Natural killer cell treated with Interleukin-12 subunit alpha and Interleukin-12 subunit beta and Interleukin-15 and Interleukin-18, amount 100 ng/mL, for 72 hours (primary cell): ENCODE data around the gene INO80. TPM values are rescaled to one million over a fixed set of nuclear protein-coding genes. Genes with fewer than 3 reads are reported as not detected.
"Not testable (repeated sequence)": the region's sequence is repeated elsewhere in the genome, so short reads cannot be mapped to it uniquely, and the experiment has no call there.

Source experiments
- ATAC-seq, 2 donors: fragments of 150-1000 bp; cut with Tn5 transposase in 1 of 2; sonication (Bioruptor Pico), chemical (Tn5 transposase) in 1 of 2; 2 replicates each; pipeline ENCODE4 v1.10.0; 2021
- DNase-seq: peaks from one replicate; pipeline ENCODE4 v3.0.0; 2022; ENCODE audit warnings: low spot score
- H3K27ac Mint-ChIP-seq, 2 donors: 1 replicate in 1 of 2; 2 replicates in 1 of 2; pipeline ENCODE4 v1.8.0; 2022; ENCODE audit warnings: mixed read lengths in 2 of 2, mild to moderate bottlenecking in 1 of 2, moderate library complexity in 1 of 2
- H3K27me3 Mint-ChIP-seq, 2 donors: 1 replicate in 1 of 2; 2 replicates in 1 of 2; pipeline ENCODE4 v1.8.0; 2022; ENCODE audit warnings: mixed read lengths in 2 of 2
- H3K36me3 Mint-ChIP-seq: one replicate; pipeline ENCODE4 v1.8.0; 2022; ENCODE audit warnings: mixed read lengths
- H3K4me1 Mint-ChIP-seq, 2 donors: 1 replicate in 1 of 2; 2 replicates in 1 of 2; pipeline ENCODE4 v1.8.0; 2022; ENCODE audit warnings: low read depth in 2 of 2, mixed read lengths in 2 of 2, mild to moderate bottlenecking in 1 of 2
- H3K4me3 Mint-ChIP-seq: one replicate; pipeline ENCODE4 v1.8.0; 2022; ENCODE audit warnings: mixed read lengths
- H3K9me3 Mint-ChIP-seq: 2 replicates; pipeline ENCODE4 v1.8.0; 2022; ENCODE audit warnings: mixed read lengths
- total RNA-seq, 2 donors: library from RNA; stranded (reverse); gene quantifications; one replicate each; pipeline ENCODE4 v1.2.3, GENCODE V29; 2022

INO80 gene
- total RNA-seq, 2 donors from 2014 or later, result 34.3 to 55.7 TPM

DNA sequence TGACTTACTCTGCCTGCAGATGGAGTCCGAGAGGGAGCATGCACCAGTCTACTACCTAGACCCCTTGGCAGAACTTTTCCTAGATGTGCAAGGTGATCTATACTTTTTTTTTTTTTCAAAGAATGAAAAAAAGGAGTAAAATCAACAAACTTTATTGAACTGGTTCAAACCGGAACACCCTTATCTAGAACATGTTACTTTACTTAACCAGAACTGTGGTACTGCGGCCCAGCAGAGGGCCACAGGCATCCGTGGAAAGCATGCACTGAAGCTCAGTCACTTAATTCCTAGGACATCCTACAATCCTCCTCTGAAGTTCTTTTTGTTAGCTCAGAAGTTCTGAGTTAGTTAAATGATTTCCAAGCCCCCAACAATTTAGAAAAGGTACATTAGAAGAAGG is 141.2 kb downstream of the INO80 start:
- ATAC-seq (no peak), DNase-seq (no peak)
- H3K9me3 Mint-ChIP-seq, result no peaks in the 10 kb centered on the region
- no peaks in the 10 kb centered on the region for H3K4me1 Mint-ChIP-seq
- H3K36me3 Mint-ChIP-seq, result no peaks in the 10 kb centered on the region
- H3K27ac Mint-ChIP-seq, result no peak overlapping the region
- H3K4me3 Mint-ChIP-seq, result no peak overlapping the region
- H3K27me3 Mint-ChIP-seq, result no peaks in the 10 kb centered on the region

DNA sequence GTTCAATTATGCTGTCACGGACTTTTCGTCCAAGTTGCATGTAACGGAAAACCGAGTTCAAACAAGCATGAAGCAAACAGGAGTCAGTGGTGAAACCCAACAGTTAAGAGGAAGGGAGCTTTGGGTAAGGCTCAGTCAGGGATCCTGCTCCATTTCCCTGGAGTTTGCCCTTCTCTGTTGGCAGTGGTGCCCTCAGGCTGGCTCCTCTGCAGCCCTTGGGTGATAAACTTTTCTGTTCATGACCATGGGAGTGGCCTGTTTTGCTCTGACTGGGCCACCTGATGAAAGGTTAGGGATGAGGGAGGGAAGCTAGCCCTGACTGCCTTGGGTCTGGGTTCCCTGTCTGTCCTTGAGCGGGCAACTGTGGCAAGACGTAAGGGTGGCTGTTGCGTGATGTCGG is 146.7 kb downstream of the INO80 start:
- DNase-seq, result no peak
- ATAC-seq, result no peak
- H3K4me1 Mint-ChIP-seq, result no peaks in the 10 kb centered on the region

DNA sequence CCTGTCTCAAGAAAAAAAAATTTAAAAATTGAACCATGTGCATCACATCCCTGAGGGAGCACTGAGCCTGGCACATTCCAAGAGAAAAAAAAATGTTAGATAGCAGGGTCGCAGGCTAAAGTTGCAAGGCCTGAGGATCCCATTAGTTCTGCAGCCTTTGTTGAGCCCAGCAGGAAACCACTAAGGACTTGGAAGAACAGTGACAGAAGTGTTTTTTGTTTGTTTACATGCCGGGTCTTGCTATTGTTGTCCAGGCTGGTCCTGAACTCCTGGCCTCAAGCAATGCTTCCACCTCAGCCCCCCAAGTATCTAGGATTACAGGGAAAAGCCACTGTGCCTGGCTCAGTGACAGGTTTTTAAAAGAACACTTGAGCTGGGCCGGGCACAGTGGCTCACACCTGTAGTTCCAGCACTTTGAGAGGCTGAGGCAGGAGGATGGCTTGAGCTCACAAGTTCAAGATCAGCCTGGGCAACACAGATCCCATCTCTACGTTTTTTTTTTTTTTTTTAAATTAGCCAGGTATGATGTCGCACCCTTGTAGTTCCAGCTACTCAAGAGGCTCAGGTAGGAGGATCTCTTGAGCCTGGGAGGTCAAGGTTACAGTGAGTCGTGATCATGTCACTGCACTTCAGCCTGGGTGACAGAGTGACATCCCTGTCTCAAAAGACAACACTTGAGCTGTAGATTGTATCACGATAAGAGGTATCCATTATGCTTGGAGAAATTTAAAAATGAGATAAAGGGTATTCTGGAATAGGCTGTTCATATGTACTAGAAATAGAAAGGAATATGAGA is 147.6 kb downstream of the INO80 start:
- Mint-ChIP-seq H3K4me3 (no peak overlapping the region), H3K27me3 (peaks cover 2 to 7% of the 10 kb centered on the region in 2 donors), H3K27ac (no peak overlapping the region), H3K36me3 (no peaks in the 10 kb centered on the region), H3K9me3 (no peaks in the 10 kb centered on the region), H3K4me1 (no peaks in the 10 kb centered on the region)
- ATAC-seq (no peak), DNase-seq (no peak)

More for the DNA sequence above, 146.7 kb downstream of the INO80 start:
- Mint-ChIP-seq H3K4me3 (no peak overlapping the region), H3K27ac (no peak overlapping the region), H3K36me3 (no peaks in the 10 kb centered on the region), H3K27me3 (peaks cover 2 to 5% of the 10 kb centered on the region in 2 donors), H3K9me3 (no peaks in the 10 kb centered on the region)

DNA sequence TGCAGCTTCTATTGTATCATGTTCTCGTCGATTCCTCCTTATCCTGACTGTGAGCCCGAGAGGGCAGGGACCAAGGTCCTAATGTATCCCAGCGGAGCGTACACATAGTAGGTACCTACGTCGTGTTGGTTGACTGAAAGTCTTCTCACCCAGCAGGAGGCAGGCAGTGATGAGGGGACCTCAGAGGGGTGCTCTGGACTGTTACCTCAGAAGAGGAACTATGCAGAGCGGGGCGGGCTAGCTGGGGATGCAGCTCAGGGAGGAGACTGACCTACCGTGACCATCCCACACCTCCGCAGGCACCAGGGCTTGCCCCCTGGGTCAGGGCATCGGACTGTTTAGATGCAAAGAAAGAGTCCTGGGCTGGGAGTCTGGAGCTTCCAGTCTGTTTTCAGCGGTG is 151.4 kb downstream of the INO80 start:
- Mint-ChIP-seq H3K4me1 (no peaks in the 10 kb centered on the region), H3K4me3 (no peak overlapping the region), H3K36me3 (no peaks in the 10 kb centered on the region), H3K9me3 (no peaks in the 10 kb centered on the region), H3K27me3 (peaks cover 2 to 7% of the 10 kb centered on the region in 2 donors), H3K27ac (no peak overlapping the region)
- ATAC-seq (no peak), DNase-seq (no peak)

DNA sequence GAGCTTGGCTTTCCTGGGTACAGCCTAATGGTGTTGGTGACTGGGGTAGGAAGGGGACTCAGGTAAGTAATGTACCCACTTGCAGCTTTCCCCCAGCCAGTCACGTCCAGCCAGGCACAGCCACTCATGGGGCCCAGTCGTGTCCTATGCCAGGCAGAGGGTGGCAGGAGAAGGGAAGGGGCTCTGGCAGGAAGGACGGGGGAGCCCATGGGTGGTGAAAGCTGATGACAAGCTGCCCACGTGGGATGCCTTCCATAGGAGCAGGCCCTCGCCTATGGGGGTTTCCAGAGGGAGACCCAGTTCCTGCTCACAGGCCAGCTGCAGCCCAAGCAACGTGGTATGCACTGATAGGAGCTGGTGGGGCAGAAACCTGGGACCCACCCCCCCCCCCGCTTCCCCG is 152.1 kb downstream of the INO80 start:
- no peak for DNase-seq
- Mint-ChIP-seq H3K27ac (no peak overlapping the region), H3K36me3 (no peaks in the 10 kb centered on the region), H3K4me1 (no peaks in the 10 kb centered on the region), H3K9me3 (no peaks in the 10 kb centered on the region), H3K4me3 (no peak overlapping the region), H3K27me3 (peaks cover 2 to 7% of the 10 kb centered on the region in 2 donors)
- ATAC-seq, result no peak

DNA sequence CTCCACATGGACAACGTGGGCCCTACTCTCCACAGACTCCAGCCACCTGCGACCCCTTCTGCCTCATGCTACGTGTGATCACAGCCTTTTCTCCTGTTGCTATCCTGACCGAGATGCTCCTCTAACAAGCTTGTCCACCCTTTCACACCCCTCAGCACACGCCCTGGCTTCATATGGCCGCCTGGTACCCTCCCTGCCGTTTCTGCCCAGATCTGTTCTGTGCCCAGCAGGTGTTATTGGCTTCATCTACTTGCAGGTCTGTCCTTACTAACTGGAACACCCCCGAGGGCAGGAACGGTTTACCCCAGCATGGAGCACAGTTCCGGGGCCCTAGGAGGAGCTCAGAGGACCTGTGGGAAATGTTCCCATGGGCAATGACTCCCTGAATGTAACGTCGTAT is 152.9 kb downstream of the INO80 start:
- Mint-ChIP-seq H3K4me3 (no peak overlapping the region), H3K27me3 (peaks cover 2 to 7% of the 10 kb centered on the region in 2 donors), H3K9me3 (no peaks in the 10 kb centered on the region), H3K4me1 (peaks cover 0 to 3% of the 10 kb centered on the region in 2 donors), H3K27ac (no peak overlapping the region), H3K36me3 (no peaks in the 10 kb centered on the region)
- DNase-seq (no peak), ATAC-seq (no peak)

DNA sequence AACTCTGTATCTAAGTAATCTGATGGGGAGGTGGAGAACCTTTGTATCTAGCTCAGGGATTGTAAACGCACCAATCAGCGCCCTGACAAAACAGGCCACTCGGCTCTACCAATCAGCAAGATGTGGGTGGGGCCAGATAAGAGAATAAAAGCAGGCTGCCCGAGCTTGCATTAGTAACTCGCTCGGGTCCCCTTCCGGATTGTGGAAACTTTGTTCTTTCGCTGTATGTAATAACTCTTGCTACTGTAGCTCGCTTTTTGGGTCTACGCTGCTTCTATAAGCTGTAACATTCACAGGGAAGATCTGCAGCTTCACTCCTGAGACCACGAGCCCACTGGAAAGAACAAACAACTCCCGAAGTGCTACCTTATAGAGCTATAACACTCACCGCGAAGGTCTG is 153.8 kb downstream of the INO80 start:
- H3K9me3 Mint-ChIP-seq, H3K27ac Mint-ChIP-seq, H3K36me3 Mint-ChIP-seq, H3K27me3 Mint-ChIP-seq, ATAC-seq, H3K4me1 Mint-ChIP-seq, H3K4me3 Mint-ChIP-seq, DNase-seq: not testable (repeated sequence)

DNA sequence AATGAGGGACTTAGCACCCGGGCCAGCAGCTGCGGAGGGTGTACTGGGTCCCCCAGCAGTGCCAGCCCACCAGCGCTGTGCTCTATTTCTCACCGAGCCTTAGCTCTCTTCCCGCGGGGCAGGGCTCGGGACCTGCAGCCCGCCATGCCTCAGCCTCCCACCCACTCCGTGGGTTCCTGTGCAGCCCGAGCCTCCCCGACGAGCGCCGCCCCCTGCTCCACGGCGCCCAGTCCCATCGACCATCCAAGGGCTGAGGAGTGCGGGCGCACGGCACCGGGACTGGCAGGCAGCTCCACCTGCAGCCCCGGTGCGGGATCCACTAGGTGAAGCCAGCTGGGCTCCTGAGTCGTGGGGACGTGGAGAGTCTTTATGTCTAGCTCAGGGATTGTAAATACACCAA is 154.3 kb downstream of the INO80 start:
- H3K36me3 Mint-ChIP-seq, H3K9me3 Mint-ChIP-seq, H3K27me3 Mint-ChIP-seq, DNase-seq, ATAC-seq, H3K4me3 Mint-ChIP-seq, H3K4me1 Mint-ChIP-seq, H3K27ac Mint-ChIP-seq: not testable (repeated sequence)

DNA sequence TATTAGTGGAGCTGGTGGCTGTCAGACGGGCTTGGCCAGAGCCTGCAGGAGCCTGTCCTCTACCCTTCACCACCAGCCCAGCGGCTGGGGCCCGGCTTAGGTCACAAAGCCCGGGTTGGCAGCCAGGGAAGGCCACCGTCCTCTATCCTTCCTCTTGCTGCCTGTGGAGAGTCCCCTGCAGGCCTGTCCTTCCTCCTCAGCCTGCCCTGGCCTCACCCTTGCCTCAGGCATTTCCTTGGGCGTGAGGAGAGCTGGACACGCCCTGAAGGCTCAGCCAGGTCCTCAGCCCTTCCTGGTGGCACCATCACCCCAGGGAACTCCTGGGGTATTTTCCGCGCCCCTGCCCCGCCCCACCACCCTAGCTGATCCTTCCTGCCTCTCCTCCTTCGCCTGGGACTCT is 155.2 kb downstream of the INO80 start:
- Mint-ChIP-seq H3K36me3 (no peaks in the 10 kb centered on the region), H3K27me3 (peaks cover 0 to 7% of the 10 kb centered on the region in 2 donors), H3K27ac (no peak overlapping the region), H3K9me3 (no peaks in the 10 kb centered on the region), H3K4me1 (peaks cover 5 to 10% of the 10 kb centered on the region in 2 donors), H3K4me3 (no peak overlapping the region)
- DNase-seq (no peak), ATAC-seq (peak in 1 of 2 donors; percentile 17)

DNA sequence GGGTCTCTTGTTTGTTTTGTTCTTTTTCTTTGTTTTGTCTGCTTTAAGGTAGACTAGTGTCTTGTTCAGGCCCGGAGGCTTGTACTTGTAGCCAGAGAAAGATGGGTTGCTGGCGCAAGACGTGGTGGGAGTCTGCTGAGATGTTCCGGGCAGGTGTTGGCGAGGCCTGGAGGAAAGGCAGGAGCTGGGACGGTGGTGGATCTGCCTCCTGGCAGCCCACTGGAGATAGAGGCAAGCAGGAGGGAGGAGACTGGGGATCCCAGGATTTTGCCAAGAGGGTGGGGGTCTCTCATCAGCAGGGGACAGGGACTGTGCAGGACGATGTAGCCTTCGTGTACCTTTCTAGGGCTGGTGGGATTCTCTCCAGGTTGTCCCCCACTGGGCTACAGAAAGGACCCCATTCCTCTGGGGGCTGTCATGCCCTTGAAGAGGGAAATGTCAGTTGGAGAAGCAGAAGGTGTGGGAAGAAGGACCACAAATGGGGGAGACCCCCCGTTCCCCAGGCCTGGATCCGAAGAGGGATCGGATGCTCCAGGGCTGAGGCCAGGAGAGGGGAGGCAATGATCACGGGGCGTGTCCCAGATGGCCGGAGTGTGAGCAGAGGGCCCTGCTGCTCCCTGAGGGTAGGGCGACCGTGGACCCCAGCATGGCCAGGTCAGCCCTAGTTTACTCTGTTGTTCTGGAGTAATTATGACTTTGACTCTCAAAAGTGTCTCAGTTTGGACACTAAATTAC is 155.8 kb downstream of the INO80 start:
- Mint-ChIP-seq H3K4me1 (peaks cover 5 to 11% of the 10 kb centered on the region in 2 donors), H3K36me3 (no peaks in the 10 kb centered on the region), H3K27ac (no peak overlapping the region), H3K9me3 (no peaks in the 10 kb centered on the region), H3K27me3 (peaks cover 0 to 7% of the 10 kb centered on the region in 2 donors), H3K4me3 (no peak overlapping the region)
- ATAC-seq, result no peak
- no peak for DNase-seq

DNA sequence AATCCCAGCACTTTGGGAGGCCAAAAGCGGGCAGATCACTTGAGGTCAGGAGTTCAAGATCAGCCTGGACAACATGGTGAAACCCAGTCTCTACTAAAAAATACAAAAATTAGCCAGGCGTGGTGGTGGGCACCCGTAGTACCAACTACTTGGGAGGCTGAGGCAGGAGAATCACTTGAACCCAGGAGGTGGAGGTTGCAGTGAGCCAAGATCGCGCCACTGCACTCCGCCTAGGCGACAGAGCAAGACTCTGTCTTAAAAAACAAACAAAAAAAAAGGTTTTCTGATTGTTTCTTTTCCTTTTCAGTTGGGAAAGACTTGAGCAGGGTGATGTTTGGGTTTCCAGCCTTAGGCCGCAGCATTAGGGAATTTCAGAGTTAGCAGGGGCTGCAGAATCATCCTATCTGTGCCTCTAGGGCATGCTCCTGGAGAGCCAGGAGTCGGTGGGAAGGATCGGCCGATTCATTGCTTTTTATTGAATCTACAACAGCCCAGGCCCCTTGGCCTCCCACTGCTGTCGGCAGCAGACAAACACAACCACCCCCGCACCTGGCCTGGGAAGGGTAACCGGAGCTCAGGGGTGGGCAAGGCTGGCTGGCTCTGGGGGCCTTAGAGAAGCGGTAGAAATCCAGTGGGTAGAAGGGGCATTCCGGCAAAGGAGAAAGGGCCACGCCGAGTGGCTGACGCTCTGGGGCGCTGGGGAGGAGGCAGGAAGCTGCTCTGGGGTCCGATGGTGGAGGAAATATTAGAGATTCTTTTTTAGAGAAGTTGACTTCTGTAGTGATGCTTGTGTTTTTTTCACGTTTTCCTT is 156.5 kb downstream of the INO80 start:
- H3K27ac Mint-ChIP-seq, result no peak overlapping the region
- H3K9me3 Mint-ChIP-seq, result no peaks in the 10 kb centered on the region
- DNase-seq (no peak), ATAC-seq (no peak)
- H3K4me3 Mint-ChIP-seq, result no peak overlapping the region
- peaks cover 0 to 4% of the 10 kb centered on the region in 2 donors for H3K27me3 Mint-ChIP-seq
- H3K4me1 Mint-ChIP-seq, result peaks cover 5 to 12% of the 10 kb centered on the region in 2 donors
- H3K36me3 Mint-ChIP-seq, result no peaks in the 10 kb centered on the region

DNA sequence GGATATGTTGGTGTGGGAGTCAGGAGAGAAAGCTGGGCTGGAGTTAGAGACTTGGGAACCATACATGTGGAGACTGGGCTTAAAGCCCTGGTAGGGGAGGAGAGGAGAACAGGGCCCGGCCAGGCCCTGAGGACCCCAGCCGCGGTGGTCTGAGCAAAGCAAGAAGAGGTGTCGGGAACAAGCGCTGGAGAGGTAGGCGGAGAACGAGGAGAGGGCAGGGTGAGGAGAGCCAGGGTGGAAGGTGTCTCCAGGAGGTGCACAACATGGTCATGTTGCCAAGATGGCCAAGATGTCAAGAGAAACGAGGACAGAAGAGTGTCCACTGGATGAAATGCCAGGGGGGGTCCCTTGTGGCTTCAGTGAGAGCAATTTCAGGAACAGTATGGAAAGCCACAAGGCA is 157.4 kb downstream of the INO80 start:
- Mint-ChIP-seq H3K27me3 (no peaks in the 10 kb centered on the region), H3K4me3 (no peak overlapping the region), H3K36me3 (no peaks in the 10 kb centered on the region), H3K4me1 (peaks cover 12 to 20% of the 10 kb centered on the region in 2 donors), H3K9me3 (no peaks in the 10 kb centered on the region), H3K27ac (no peak overlapping the region)
- no peak for DNase-seq
- no peak for ATAC-seq

DNA sequence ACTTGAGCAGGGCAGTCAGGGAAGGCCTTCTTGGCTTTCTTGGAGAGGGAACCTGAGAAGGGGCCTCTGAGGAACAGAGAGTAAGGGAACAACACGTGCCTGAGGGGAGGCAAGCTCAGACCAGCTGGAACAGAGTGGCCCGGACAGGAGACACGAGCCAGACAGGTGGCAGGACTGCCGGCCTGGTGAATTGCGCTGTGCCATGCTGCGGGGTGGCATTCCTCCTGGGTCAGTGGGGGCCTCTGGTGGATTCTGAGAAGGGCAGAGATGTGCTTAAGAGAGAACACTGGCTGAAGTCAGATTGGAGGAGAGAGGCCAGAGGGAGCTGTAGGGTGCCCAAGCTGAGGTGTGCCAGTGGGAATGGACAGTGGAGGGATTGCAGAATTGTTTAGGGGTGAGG is 157.9 kb downstream of the INO80 start:
- Mint-ChIP-seq H3K36me3 (no peaks in the 10 kb centered on the region), H3K27me3 (no peaks in the 10 kb centered on the region), H3K4me1 (peaks cover 12 to 22% of the 10 kb centered on the region in 2 donors), H3K27ac (no peak overlapping the region), H3K9me3 (no peaks in the 10 kb centered on the region), H3K4me3 (no peak overlapping the region)
- ATAC-seq (no peak), DNase-seq (no peak)
